Lower leg skin (tissue), 4 donors: ENCODE results near the gene UBIAD1. TPM values are rescaled to one million over a fixed set of nuclear protein-coding genes. Genes with fewer than 3 reads are reported as not detected.

Source experiments
- DNase-seq, 2 donors: peaks; one replicate each; pipeline ENCODE4 v3.0.0-alpha.2; 2019; ENCODE audit warnings: low spot score in 2 of 2
- H3K4me3 ChIP-seq: fragments of 200-600 bp; sonication (generic); 2 replicates; pipeline ENCODE4 v1.5.1; 2017; ENCODE audit warnings: mild to moderate bottlenecking, low read depth; ENCODE audit not compliant: poor library complexity, severe bottlenecking
- POLR2A ChIP-seq, 2 donors: fragments of 450-650 bp; IDR thresholded peaks; one replicate each; pipeline ENCODE4 v1.6.1; 2016 to 2017; ENCODE audit warnings: antibody characterized with exemption in 2 of 2, mild to moderate bottlenecking in 1 of 2, moderate library complexity in 1 of 2
- WGBS, 2 donors: methylation state at CpG; one replicate each; pipeline ENCODE4 v1.1.5; 2018; 5-methylcytosine and 5-hydroxymethylcytosine counted together
- intact Hi-C: fragments of 100-400 bp; cut with DNase I; formaldehyde crosslinking; loops from one replicate; pipeline ENCODE4 v1.15.0; 2023; ENCODE audit warnings: low total_unique reads
- total RNA-seq, 4 donors: library from RNA; depleted of rRNA; stranded (reverse); fragments of >200 nt; gene quantifications; one replicate each; pipeline ENCODE4 v1.1.0, GENCODE V29; 2016
- TF ChIP-seq, protein P1 (sequence below), 3 donors: fragments of 450-650 bp; IDR thresholded peaks; one replicate each; pipeline ENCODE4 v1.5.1; 2016; ENCODE audit warnings: antibody characterized with exemption in 3 of 3, mild to moderate bottlenecking in 3 of 3, moderate library complexity in 2 of 3

The UBIAD1 gene
- total RNA-seq, 4 donors from 2014 or later: 7.4 to 23.0 (median 14.6) TPM

GRCh38 chr1:11238311-11238710 lies 34.7 kb upstream of the UBIAD1 start:
- TF ChIP-seq, protein P1, sequence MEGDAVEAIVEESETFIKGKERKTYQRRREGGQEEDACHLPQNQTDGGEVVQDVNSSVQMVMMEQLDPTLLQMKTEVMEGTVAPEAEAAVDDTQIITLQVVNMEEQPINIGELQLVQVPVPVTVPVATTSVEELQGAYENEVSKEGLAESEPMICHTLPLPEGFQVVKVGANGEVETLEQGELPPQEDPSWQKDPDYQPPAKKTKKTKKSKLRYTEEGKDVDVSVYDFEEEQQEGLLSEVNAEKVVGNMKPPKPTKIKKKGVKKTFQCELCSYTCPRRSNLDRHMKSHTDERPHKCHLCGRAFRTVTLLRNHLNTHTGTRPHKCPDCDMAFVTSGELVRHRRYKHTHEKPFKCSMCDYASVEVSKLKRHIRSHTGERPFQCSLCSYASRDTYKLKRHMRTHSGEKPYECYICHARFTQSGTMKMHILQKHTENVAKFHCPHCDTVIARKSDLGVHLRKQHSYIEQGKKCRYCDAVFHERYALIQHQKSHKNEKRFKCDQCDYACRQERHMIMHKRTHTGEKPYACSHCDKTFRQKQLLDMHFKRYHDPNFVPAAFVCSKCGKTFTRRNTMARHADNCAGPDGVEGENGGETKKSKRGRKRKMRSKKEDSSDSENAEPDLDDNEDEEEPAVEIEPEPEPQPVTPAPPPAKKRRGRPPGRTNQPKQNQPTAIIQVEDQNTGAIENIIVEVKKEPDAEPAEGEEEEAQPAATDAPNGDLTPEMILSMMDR (IDR thresholded peaks at IDR 0.05): no peak
- no peak for TF ChIP-seq POLR2A (IDR thresholded peaks at IDR 0.05)
- no peak for DNase-seq
- no peak overlapping the region for H3K4me3 ChIP-seq
- WGBS, 2 donors: 92 to 98% methylated on average over 7 of the region's 7 CpGs
- intact Hi-C loops: no loop called here

DNA sequence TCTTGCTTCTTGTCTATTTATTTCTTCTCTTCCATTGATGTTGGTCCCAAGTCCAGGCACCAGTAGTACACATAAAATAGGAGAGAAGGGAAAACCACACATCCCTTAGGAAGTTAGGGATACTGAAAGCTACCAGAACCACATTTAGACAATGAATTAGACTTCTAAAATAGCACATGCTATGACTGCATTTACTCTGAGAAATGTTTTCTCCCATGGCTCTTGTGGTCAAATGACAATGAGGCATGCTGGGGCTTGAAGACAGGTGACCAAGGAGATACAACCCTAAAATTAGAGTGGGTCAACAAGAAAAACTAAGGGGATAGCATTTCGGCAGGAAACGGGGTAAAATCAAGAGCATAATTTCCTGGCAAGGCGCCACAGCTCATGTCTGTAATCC lies 27.8 kb upstream of the UBIAD1 start:
- intact Hi-C loops: no loop called here

DNA sequence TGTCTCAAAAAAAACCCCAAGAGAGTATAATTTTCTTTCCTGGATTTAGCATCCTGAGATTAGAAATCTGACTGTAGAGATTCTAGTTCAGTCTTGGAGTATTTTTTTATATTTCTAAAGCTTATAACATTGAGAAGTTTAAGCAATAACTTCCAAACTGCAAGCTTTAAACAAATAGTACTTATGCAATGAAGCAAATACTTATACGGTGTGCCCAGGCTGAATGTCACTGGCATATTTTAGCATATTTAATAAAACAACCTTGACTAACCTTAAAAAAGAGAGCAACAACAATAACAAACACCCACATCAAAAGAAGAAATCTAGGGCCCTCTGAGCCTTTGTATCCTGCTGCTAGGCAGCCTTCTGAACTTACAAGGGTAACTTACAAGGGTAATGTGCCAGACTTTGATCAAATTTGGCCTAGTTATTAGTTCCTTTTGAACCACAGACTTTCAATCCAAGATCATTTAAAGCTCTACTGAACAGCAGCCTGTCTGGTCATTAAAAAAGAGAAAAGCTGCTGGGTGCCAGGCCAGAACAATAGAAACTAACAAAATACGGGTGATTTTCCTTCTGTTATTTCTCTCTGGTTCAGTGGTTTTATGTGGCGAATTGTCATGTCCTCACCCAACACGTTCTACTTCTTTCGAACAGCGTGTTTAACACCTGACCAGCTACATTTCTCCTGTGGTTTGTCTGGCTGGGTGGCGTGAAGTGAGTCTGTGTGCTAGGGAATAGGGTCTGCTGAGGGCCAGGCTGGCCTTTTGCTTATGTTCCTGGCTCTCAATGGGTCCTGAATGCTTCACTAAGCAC lies 26.9 kb upstream of the UBIAD1 start:
- H3K4me3 ChIP-seq: no peak overlapping the region
- no peak for DNase-seq
- 89 to 92% methylated on average over 7 of the region's 7 CpGs for WGBS, 2 donors
- no peak for TF ChIP-seq POLR2A (IDR thresholded peaks at IDR 0.05)
- TF ChIP-seq, protein P1 (IDR thresholded peaks at IDR 0.05): no peak
- intact Hi-C loops: no loop called here

More for the DNA sequence above, 27.8 kb upstream of the UBIAD1 start:
- TF ChIP-seq POLR2A (IDR thresholded peaks at IDR 0.05): no peak
- TF ChIP-seq, protein P1 (IDR thresholded peaks at IDR 0.05): no peak
- WGBS, 2 donors: 85 to 89% methylated on average over 3 of the region's 3 CpGs
- H3K4me3 ChIP-seq: no peak overlapping the region
- no peak for DNase-seq

GRCh38 chr1:11248169-11248568 lies 24.8 kb upstream of the UBIAD1 start:
- H3K4me3 ChIP-seq: no peak overlapping the region
- TF ChIP-seq, protein P1 (IDR thresholded peaks at IDR 0.05): no peak
- no peak for TF ChIP-seq POLR2A (IDR thresholded peaks at IDR 0.05)
- intact Hi-C loops: no loop called here
- 92 to 95% methylated on average over 4 of the region's 4 CpGs for WGBS, 2 donors
- DNase-seq: no peak

DNA sequence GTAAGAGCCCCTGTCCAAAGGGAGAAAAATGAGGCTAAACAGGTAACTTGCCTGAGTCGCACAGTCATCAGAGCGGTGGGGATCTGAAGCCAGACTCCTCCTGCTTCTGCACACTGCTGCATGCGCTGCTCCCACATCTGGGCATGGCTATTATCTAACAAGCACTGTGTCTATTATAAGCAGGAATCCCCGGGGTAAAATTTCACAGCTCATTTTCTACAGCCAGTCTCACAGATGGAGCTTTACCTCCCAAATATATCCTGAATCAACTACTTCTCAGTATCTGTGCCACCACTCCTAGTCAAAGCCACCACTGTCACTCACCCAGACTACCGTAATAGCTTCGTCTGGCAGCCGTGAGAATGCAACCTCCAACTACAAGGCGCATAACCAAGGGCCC lies 20.5 kb upstream of the UBIAD1 start:
- WGBS, 2 donors: 91 to 92% methylated on average over 8 of the region's 8 CpGs
- TF ChIP-seq, protein P1 (IDR thresholded peaks at IDR 0.05): no peak
- no peak for TF ChIP-seq POLR2A (IDR thresholded peaks at IDR 0.05)
- DNase-seq: no peak
- intact Hi-C loops: no loop called here
- H3K4me3 ChIP-seq: no peak overlapping the region
